ENCODE results near the gene RNF157.
"Not testable (repeated sequence)": the region's sequence is repeated elsewhere in the genome, so short reads cannot be mapped to it uniquely, and the experiment has no call there.

RNF157 gene

DNA sequence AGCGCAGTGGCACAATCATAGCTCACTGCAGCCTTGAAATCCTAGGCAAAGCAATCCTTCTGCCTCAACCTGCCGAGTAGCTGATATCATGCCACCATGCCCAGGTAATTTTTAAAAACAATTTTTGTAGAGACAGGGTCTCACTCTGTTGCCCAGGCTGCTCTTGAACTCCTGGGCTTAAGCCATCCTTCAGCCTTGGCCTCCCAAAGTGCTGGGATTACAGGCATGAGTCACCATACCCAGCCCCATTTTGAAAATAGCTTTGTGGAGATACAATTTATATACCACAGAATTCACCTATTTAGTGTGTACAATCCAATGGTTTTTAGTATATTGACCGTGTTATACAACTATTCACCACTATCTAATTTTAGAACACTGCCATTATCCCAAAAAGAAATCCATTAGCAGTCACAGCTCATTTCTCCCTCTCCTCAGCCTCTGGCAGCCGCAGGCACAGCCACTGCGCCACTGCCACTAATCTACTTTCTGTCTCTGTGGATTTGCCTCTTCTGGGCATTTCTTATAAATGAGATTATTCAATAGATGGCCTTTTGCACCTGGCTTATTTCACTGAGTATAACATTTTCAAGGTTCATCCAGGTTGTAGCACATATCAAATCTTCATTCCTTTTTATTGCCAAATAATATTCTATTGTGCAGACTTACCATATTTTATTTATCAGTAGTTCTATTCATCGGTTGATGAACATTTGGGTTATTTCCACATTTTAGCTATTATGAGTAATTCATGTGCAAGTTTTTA, 6.5 kb downstream of the RNF157 start:
- DNase-seq (ENCODE audit: low read depth): no peak

DNA sequence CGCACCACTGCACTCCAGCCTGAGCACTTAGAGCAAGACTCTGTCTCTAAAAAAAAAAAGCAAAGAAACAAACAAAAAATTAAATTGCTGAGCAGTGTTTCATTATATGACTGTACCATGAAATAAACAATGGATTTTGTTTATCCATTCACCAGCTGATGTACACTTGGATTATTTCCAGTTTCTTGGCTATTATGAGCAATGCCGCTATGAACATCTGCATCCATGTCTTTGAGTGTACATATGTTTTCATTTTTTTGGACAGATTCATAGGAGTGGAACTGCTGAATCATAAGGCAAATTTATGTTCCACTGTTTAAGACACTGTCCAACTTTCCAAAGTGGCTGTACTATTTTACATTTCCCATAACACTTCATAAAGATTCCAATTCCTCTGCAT, 8.0 kb downstream of the RNF157 start:
- peak; percentile 93 for DNase-seq (ENCODE audit: low read depth)

DNA sequence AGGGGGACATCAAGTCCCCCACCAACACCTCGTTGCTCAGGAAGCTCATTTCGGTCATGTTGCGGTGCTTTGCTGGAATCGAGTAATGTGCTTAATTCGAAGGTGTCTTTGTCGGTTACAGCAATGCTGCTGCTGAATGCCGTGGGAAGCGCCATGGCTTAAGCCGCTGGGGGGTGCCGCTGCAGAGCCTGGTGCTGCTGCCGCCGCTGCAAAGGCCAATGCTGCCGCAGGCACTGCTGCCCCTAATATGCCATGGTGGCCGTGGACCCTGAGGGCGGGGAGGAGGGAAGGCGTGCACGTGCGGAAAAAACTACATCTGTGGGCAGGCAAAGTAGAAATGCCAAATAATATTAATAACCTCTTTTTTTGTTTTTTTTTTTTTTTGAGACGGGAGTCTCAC, 13.5 kb downstream of the RNF157 start:
- DNase-seq (ENCODE audit: low read depth): not testable (repeated sequence)

DNA sequence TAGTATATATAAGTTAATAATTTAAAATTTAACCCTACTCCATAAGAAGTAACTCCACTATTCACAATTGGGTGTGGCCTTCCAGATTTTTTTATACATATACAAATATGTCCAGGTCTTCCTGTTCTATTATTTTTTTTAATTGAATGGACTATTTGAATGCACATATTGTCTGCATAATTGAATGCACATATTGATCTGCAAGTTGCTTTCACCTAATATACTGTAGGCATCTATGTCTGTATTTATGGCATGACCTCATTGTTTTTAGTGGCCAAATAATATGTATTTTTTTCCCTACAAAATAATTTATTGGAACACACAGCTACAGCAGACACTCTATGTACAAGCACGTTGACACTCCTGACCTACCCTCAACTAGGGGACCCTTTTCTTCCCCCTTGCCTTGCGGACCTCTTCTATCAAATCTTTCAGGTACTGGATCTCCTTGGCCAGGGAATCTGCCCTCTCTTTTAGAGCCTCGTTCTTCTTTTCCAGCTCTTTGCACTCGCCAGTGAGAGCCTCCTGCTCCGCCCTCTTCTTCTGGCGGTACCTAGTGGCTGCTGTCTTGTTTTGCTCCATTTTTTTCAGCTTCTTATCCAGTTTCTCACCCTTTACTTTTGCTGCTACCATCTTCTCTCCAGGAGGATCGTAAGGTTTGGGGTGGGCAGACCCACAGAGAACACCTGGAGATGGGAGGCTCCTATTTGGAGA, 14.8 kb downstream of the RNF157 start:
- not testable (repeated sequence) for DNase-seq (ENCODE audit: low read depth)

DNA sequence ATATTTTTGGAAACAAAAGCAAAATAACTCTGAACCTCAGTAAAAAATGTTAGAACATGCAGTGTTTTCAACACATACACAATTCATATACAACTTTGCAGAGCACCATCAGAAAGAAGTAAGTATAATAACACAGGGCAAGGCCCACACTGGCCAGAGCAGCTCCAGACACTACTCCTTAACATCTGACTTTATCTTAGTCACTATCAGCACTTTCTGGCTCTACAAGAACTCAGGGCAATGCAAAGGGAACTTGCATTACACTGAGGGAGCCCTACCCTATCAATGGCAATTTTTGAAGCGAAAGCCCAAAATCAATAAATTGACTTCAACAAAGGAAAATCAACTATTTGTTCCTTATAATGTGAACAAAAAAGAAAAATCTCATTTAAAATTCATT, 16.5 kb downstream of the RNF157 start:
- no peak for DNase-seq (ENCODE audit: low read depth)

DNA sequence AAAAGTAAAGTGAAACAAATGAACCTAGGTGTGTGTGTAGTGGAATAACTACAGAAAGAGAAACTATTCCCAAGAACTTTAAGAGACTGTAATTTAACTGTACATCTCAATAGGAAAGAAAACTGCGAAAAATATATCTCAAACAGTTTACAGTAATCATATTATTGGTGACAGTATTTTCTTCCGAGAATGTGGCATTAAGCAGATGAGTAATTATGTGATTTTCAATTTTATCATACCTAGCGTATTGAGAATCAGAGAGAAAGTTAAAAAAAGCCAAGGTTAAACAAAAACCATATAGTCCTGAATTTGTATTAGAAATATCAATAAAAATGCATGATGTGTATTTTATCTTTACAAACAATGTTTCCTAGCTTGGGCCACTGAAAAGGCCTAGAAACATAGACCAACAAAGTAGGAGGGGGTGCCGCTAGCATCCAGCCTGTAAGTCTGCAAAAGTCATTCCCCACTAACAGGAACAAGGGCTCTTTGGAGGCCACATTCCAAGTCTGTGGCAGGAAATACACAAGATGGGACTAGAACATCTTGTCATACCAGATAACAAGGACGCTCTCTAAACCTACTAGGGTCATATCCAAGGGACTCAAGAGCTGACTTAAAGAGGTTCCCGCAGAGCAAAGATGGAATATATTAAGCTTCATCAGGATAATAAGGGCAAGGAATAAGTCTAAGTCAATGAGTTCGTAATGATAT, 20.5 kb downstream of the RNF157 start:
- DNase-seq (ENCODE audit: low read depth): no peak

DNA sequence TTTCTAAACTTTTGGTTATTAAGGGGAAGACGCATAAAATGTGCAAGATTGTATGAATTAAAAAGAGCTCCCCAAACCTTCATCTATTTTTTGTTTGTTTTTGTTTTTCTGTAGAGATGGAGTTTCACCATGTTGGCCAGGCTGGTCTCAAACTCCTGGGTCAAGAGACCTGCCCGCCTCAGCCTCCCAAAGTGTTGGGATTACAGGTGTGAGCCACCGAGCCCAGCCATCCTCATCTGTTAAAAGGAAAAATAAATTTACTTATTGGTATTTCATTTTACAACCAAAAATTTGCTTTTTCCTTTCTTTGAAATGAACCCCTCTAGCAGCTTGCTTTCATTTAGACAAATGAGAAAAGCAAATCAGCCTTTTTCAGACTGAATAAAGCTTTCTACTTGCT, 23.2 kb downstream of the RNF157 start:
- DNase-seq (ENCODE audit: low read depth): no peak

DNA sequence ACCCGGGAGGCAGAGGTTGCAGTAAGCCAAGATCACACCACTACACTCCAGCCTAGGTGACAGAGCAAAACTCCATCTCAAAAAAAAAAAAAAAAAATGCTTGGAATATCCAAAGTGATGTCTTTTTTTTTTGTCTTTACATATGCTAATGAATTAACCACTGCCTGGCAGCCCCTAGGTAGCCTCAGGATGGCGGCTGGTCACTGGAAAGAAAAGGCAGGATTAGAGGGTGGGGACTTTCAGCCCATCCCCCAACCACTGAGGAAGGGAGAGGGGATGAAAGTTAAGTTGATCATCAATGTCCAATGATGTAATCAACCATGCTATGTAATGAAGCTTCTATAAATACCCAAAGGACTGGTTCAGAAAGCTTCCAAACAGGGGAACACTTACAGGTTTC, 26.8 kb downstream of the RNF157 start:
- no peak for DNase-seq (ENCODE audit: low read depth)

DNA sequence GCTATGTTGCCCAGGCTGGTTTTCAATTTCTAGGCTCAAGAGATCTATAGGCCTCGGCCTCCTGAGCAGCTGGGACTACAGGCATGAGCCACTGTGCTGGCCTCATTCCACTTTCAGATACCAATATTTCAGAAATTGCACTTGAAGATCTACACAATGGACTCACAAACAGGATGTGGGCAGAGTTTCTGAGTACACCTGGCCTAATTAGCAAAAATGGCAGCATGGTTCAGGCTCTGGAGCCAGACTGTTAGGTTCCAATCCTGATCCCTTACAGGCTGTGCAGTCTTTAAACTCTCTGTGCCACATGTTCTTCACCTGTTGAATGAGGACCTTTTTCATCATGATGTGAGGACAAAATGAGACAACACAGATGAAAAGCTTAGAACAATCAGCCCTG, 32.2 kb downstream of the RNF157 start:
- DNase-seq (ENCODE audit: low read depth): no peak

DNA sequence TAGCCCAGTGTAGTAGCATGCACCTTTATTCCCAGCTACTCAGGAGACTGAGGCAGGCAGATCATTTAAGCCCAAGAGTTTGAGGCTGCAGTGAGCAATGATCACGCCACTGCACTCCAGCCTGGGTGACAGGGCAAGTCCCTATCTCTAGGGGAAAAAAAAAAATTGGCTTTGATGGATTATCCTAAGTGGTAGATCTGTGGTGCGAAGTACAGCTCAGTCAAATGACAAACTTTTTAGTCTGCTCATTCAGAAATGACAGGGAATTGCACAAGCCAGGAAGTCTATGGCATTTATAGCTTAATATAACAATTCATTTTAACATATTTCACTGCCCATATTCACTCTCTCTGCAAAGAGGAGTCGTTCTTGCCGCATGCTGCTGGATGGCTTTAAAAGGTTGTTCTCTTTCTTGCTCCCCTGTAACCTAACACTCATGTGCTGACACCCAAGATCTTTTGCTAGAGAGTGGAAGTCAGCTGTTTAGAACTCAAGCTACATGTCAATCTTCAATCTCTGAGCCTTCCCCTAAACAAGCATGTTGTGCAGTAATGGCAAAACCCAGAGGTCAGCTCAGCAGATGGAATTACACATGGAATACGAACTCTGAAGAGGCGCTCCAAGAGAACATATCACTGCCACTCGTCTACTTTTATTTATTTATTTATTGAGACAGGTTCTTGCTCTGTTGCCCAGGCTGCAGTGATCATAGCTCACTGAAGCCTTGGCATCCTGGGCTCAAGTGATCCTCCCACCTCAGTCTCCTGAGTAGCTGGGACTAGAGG, 32.8 kb downstream of the RNF157 start:
- DNase-seq (ENCODE audit: low read depth): no peak

DNA sequence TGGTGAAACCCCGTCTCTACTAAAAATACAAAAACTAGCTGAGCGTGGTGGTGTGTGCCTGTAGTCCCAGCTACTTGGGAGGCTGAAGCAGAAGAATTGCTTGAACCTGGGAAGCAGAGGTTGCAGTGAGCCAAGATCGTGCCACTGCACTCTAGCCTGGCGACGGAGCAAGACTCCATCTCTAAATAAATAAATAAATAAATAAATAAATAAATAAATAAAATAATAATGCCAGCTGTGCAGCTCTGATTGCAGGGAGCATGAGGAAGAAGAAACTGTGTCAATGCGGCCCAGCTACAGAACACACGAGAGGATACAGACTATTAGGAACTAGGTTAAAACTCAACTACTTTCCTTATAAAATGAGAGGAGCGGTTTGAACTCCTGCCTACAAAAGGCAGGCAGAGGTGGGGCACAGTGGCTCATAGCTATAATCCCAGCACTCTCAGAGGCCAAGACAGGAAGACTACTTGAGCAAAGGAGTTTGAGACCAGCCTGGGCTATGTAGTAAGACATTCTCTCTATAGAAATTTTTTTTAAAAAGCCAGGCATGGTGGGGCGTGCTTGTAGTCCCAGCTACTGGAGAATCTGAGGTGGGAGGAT, 34.6 kb downstream of the RNF157 start:
- DNase-seq (ENCODE audit: low read depth): not testable (repeated sequence)

DNA sequence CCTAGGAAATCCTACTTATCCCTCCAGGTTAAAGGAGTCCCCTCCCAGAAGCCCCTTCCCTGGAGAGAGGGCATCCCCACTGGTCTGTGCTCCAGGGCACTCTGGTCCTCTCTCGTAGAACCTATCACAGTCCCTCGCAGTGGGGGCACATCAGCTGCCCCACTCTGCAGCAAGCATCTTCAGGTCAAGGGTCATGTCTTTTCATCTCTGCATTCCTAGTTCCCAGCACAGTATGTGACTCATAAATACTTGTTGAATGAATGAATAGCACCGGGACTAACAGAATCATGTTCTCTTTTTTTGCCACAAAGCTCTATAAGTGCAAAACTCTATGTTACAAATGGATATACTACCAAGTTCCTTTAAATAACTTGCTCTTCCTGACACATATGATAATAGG, 36.0 kb downstream of the RNF157 start:
- peak; percentile 45 for DNase-seq (ENCODE audit: low read depth)

DNA sequence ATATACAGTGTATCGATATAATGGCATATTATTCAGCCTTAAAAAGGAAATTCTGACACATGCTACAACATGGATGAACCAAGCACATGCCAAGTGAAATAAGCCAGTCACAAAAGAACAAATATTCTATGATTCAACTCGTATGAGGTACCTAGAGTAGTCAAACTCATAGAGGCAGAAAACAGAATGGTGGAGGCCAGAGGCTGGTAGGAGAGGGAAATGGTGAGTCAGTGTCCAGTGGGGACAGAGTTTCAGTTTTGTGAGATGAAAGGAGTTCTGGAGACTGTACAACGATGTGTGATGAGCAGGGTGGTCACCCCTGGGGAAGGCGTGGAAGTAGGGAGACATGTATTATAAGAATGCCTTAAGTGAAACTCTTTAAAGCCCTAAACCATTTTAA, 39.9 kb downstream of the RNF157 start:
- no peak for DNase-seq (ENCODE audit: low read depth)

DNA sequence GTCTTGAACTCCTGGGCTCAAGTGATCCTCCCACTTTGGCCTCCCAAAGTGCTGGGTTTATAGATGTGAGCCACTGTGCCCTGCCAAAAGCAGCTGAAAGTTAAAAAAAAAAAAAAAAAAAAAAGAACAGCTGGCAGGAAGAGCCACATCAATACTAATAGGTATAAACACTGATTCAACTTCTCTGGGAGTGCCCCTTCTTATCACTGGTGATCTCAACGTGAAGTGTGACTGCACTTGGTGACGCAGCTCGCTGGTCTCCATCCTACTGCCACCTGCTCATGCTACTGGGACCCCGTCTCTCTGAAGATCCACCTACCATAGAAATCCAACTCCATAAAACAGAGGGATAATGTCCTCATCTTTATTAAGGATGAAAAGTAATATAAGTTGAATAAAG, 40.8 kb downstream of the RNF157 start:
- DNase-seq (ENCODE audit: low read depth): no peak

DNA sequence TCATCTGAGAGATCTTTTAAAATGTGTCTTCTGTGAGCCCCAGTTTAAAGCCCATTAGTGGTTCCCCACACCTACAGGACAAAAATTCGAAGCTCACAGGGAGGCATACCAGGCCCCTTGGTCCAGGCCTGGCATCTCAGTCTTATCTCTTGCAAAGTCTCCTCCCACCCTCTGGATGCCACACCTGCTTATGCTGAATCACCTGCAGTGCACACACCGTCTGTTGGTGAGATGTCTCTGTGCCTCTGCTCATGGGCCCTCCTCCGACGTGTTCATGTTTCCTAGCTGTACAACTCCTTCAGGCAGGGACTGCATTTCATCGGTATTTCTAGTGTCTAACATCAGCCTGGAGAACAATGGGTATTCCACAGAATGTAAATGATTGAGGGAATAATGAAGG, 41.6 kb downstream of the RNF157 start:
- no peak for DNase-seq (ENCODE audit: low read depth)

DNA sequence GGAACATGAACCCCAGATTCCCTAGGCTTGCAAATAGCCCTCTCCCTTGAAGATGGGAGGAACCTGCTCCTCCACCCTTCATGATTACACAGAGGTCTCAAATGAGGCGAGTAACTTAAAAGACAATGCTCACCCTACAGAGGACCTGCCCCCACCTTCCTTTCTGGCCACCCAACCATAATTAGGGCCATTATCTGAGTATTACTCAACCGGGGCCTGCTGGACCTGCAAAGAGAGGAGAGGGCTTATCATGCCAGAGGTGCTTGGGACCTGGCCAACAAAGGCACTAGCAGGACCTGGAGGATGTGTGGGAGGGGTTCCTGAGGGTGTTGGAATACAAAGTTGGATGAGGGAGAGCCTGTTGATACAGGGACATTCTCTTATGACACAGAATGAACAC, 42.4 kb downstream of the RNF157 start:
- DNase-seq (ENCODE audit: low read depth): no peak

DNA sequence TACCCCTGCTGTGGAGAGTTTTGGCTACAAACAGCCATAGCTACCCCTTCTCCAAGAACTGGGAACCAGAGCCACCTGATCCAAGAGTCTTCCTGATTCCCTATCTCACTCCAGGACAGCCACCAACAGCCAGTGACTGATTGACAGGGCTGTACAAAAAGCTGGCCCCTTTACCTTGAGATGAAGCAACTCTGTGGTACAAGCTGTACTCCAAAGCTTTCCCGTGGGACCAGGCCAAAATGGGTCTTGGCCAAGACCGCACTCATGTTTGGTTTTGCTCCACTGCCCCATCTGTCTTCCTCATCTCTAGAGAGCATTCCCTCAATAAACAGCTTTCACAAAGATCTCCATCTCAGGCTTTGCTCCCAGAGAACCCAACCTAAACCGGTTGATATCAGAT, 43.6 kb downstream of the RNF157 start:
- DNase-seq (ENCODE audit: low read depth): peak; percentile 76

DNA sequence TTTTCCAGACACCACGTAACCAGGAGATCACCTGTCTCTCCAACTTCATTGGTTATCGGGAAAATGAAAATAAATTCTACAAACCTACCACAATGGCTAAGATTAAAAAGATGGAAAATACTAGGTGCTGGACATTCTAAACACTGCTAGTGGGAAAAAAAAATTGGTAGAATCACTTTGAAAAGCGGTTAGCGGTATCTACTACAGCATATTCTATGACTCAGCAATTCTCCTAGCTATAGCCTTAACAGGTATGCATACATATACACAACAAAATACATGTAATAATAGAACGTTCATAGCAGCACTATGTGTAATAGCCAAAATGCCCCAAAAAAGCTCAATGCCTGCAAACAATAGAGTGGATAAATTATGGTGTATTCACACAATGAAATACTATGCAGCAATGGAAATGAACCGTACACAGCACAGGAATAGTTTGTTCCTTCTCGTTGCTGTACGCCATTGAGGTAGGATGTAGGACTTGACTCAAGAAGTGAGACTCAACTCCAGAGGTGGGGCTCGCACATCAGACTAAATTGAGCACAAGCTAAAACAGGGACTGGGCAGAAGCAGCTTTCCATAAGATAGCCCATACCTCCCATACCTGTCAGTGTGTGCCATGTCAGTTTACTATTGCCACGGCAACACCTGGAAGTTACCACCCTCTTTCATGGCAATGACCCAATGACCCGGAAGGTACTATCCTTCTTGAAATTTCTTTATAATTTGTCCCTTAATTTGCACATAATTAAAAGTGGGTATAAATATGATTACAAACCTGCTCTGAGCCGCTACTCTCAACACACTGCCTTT, 44.8 kb downstream of the RNF157 start:
- DNase-seq (ENCODE audit: low read depth): no peak

DNA sequence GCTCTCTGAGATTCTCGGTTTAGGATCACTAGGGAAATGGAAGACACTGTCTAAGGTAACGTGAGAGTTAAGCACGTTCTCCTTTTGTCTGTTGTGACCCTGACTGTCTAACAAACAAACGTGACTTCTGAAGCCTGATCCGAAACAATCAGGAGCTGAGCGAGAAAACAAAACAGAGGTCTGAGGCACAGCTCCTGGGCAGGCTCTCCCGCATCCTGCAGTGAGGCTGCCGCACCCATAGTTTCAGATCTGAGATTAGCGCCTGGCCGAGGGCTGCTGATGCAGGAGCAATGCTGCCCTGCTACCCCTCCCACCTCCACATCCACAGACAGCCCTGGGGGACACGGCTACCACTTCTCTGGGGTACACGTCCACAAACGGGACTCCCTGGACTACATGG, 46.7 kb downstream of the RNF157 start:
- DNase-seq (ENCODE audit: low read depth): no peak

DNA sequence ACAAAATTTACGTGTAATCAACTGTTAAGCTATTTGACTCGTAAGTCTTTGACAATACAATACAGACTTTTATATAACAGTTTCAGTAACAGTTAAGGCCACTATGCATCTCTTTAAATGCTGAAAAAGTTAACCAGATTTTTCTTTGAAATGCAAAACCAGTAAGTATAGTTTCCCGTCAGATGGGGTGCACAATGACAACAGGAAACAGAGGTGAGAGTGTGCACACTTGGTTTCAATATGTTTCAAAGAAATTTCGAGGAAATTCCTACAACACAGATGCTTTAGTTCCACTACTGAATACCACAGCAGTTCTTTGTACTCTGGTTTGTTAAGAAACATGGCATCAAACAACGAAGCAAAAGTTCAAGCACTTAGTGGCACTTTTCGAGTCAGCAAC, 48.4 kb downstream of the RNF157 start:
- no peak for DNase-seq (ENCODE audit: low read depth)

DNA sequence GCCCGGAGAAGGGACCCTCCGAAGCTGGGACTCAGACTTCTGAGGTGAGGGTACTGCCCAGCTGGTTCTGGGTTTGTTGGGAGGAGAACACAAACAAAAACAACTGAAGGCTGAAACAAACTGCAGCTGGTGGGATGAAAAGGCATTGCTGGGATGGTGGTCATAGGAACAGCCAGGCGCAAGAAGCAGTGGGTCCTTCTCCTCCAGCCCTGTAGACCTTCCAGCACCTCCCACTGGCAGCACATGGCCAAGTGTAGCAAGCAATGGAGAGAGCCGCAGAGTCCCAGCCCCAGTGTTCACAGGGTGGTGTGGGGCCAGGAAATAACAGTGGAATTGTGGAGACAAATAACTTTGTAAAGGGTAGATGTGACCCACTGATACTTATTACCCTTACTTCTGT, 50.6 kb downstream of the RNF157 start:
- DNase-seq (ENCODE audit: low read depth): no peak
